NCI-H82 (cell line): ENCODE data around the gene TTC4.
A peak's percentile ranks its signal among the peaks of the same experiment; 100 is the strongest.

Source experiments
- DNase-seq: peaks from one replicate; lab custom pipeline; 2025; lab: John Stamatoyannopoulos, UW

TTC4 gene

DNA sequence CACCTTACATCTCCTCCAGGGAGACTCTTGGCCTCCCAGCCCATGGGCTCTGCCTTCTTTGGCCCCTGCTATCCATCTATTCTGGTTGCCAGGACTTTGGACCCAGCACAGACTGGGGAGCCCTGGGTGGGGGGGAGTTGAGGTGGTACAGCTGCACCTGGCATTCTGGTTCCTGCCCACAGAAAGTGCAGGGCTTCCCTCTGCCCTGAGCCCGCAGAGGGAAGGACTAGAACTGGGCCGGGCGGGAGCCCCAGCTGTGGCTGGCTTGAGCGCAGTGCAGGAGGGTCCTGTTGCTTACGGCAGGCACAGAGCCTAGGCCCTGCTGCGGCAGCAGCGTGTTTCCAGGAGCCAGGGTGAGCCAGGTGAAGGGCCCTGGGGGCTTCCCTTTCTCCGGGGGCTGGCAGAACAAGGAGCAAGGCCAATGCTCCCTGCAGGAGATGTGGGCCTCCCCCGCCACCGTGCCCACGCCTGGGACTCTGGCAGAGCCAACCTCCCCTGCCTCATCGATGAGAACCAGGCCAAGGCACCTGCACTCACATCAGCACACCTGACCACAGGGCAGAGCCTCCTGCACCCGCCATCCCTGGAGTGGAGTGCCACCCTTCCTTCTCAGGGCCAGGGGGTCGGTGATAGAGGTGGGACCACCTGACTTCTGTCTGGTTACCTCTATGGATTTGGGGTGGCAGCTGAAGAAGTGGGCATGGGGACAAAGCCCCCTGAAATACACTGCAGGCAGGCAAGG, 32.6 kb downstream of the TTC4 start:
- DNase-seq: no peak

DNA sequence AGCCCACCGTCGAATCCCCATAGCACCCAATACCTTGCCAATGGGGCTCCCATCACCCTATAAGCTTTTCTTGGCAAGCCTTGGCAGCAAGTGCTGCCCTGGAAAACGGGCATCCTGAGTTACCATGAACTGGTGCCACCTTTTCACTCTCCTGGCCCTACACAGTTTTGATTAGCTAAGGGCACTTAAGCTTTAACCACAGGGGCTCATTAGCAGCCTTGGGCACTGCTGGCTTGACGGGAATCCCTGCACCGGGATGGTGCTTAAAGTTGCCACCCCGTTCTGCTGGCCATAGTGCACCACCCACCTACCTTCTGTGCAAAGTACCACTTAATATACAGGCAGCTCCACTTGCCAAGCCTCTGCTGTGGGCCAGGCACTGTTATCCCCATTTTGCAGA, 34.9 kb downstream of the TTC4 start:
- DNase-seq: no peak

GRCh38 chr1:54751426-54751825, 35.8 kb downstream of the TTC4 start:
- DNase-seq: no peak

GRCh38 chr1:54754045-54754444, 38.4 kb downstream of the TTC4 start:
- DNase-seq: no peak

- DNase-seq: no peak
These were observed 39.0 kb downstream of the TTC4 start for GRCh38 chr1:54754486-54755285.

DNA sequence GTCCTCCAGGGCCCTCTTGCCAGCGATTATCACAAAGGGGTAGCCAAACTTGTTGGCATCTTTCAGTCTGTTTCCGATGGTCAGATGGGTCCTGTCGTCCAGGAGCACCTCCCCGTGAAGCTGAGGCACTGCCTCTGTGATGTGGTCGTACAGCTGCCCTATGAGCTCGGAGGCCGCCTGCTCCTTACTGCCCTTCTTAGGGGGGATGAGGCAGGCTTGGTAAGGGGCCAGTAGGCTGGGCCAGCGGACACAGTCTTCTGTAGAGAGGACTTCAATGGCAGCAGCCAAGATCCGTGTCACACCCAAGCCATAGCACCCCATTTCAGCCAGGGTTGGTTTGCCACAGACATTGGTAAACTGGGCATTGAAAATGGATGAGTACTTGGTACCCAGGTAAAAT, 42.2 kb downstream of the TTC4 start:
- DNase-seq: no peak

DNA sequence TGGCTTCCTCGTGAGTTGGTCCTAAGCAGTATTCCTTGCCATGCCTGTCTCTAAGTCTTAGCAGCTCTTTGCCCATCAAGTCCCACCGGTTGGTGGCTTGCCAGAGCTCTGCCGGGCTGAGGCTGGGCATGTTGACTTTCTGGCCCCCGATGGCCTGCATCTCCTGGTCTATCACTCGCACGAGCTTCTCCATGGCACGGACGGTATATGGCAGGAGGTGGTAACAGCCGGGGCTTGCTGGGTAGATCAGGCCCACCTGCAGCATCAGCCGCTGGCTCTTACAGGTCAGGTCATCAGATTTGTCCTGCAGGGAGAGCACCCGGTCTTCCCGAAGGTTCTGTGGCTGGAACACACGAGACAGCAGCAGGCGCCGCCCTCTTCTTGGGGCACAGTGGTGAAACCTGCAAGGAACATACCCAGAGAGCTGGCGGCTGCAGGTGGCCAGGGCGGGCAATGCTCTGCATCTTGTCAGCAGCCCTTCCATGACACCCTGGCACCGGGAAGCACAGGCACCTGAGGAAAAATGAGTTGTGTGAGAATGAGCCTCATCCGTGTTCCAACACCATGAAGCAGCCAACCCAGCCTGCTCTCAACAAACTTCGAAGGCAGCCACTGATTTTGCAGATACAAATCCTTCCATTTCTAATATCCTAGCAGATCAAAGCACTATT, 43.2 kb downstream of the TTC4 start:
- DNase-seq: no peak

DNA sequence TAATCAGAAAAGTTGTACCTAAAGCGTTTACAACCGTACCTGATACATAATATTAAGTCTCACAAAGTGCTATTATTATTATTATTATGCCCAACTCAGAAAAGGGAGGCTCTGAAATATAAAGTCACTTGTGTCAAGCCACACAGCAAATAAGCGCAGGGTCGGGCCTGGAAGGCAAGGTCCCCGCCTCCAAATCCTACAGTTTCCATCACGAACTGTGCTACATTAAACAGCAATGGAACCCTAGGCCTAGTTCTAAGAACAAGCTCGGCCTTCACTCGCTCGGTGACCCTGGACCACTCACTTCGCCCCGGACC, 48.1 kb downstream of the TTC4 start:
- no peak for DNase-seq

- peak; percentile 100 for DNase-seq
These were observed 48.7 kb downstream of the TTC4 start, which contains the start of gene PARS2 for GRCh38 chr1:54764133-54764921. PARS2 (minus strand) TSS chr1:54764523; CDS start chr1:54759161, 5,362 bp downstream.

DNA sequence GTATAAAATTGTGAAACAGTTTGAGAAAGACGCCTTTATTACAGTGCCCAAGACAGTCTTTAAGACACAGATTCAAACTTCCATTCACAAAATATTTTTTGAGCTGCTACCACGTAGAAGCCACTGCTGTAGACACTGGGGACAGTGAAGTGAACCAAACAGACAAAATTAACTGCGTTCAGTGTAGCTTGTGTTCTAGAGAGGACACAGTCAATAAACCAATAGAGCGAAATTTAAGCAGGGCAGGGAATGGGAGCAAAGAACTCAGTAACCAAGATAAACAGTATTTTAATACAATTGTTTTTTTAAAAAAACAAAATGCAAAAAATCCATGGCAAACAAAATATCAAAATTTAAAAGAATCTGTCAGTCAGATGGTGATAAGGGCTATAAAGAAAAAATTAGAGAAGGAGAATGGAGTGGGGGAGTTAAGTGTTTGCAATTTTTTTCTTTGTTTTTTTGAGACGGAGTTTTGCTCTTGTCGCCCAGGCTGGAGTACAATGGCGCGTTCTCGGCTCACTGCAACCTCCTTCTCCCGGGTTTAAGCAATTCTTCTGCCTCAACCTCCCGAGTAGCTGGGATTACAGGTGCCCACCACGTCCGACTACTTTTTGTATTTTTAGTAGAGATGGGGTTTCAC, 49.4 kb downstream of the TTC4 start:
- DNase-seq: no peak

DNA sequence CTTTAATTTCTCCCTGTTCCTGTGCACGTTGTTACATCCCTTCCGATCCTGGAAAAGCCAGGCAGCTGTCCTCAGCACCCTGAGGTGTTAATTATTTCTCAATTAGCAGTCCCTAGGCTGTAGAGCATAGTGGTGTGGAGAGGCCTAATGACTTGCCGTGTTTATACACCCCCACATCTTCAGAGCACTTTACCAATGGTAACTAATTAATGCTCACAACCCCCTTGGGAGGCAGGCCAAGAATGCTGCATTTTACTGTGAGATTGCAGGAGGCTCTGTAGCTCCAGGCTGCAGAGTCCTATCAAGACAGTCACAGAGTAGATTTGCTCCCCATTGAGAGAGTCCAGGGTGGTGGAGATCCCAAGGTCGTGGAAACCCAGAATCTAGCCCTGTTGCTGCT, 51.1 kb downstream of the TTC4 start:
- peak; percentile 16 for DNase-seq

DNA sequence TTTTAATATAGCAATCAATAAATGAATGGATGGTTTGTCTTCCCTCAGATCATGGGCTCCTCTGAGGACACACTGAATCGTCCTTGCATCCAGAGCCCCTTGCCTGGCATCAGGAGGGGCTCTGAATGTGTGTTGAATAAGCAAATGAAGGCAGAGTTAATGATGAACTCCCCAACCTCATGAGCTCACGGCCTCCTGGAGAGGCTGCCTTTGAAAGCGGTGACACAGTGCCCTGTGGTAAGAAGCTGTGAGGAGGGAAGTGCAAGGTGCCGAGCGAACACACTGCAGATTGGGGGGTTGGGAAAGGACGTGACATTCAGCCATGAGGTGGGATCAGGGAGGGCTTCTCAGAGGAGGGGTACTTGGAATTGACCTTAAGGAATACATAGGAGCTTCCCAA, 51.9 kb downstream of the TTC4 start:
- no peak for DNase-seq

DNA sequence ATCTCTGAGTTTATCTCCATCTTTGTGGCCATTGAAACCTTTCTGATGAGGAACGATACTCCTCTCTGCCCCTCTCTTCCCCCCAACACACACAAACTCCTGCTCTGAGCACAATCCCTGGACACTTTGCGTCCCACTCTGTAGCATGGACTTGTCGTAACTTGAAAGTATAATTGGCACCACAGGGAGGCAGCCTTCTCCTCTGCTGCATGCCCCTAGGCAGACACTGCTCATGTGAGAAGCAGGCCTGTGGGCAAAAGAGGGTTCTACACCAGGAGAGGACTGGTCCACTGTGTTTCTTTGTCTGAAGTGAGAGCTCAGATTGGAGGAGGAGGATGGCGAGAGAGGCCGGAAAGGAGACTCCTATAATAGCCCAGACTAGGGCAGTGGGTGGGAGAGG, 52.4 kb downstream of the TTC4 start:
- DNase-seq: peak; percentile 52

GRCh38 chr1:54772951-54773350, 57.3 kb downstream of the TTC4 start:
- DNase-seq: no peak

DNA sequence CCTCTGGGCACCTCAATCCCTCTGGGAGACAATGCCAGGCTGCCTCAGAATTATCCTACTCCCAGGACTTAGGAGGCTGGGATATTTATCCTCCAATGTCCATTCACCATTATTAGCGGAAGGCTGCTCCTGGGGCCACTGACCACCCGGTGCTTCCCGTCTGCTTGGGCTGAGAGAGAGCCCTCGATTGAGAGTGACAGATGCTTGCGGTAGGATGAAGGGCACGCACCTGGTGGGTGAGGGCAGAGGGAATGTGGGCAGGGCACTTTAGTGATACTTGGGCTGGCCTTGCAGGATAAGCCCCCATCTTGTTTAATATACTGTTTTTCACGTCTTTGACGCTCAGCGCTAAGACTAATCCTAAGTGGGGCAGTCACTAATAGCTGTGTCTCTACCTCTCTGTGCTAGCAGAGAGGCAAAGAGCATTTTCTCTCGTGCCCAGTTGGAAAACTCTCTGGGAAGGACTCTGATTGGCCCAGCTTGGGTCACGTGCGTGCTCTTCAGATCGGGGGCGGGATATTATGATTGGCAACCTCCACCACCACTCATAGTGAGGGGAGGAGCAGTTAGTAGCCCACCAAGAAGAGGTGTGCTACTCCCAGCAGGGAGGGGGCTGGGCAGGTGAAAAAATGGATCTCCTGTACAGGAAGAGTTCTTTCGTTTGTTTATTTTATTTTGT, 59.3 kb downstream of the TTC4 start:
- DNase-seq: peak; percentile 98

DNA sequence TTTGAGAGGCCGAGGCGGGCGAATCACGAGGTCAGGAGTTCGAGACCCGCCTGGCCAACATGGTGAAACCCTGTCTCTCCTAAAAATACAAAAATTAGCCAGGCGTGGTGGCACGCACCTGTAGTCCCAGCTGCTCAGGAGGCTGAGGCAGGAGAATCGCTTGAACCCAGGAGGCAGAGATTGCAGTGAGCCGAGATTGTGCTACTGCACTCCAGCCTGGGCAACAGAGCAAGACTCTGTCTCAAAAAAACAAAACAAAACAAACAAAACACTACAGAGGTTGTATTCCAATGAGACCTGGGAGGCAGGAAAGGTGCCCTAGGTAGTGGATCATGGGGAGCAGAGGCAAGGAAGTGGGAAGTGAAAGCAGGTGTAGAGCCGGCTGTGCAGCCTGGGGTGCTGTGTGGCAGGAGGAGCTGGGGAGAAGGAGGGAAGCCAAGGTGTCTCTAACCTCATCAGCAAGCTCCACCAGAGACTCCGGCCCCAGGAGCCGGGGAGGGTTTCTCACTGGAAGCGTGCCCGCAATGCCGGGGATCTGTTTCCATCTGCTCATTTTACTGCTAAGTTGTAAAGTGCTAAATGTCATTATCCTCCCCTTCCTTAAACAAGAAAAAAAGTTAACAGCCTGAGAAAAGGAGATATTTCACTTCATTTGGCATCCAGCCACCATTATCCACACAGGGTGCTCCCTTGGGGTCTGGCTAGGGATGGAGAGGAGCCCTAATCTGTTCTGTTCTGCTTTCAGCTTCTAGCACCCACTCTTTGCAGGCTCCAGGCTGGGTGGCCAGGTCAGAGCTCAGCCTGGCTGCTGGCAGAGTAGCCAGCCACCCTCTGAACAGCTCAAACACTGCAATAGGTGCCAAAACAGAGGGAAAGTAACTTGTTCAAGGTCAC, 60.4 kb downstream of the TTC4 start:
- peak; percentile 64 for DNase-seq

DNA sequence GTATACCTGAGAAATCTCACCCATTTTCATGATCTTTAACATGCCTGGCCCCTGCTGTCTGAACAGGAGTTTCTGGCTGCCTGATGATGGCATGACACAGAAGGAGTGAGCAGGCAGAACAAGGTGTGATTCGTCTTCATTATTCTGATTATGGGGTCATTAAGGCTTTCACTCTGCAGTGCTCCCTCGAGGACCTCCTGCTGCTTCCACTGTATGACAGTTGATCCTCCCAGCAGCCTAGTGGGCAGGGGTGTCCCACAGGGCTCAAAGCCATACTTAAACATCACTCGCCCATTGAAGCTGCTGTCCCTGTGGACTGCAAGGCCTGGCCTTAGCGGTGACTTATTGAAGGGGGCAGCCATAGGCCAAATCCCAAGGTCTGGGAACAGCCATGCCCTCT, 61.4 kb downstream of the TTC4 start:
- no peak for DNase-seq

DNA sequence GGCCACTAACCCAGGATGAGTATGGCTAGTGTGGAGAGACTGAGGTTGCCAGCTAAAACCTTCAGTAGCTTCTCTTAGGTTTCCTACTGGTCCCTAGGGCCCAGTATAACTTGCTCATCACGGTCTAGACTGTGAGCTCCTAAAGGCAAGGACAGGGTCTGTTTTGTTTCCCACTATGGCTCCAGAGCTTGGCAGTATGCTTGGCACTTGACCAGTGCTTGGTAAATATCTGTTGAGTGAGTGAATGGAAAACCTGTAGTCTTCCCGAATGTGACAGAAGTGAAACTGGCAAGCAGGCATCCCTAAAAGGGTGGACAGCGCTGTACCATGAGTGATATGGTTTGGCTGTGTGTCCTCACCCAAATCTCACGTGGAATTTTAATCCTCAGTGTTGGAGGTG, 61.8 kb downstream of the TTC4 start:
- DNase-seq: no peak

DNA sequence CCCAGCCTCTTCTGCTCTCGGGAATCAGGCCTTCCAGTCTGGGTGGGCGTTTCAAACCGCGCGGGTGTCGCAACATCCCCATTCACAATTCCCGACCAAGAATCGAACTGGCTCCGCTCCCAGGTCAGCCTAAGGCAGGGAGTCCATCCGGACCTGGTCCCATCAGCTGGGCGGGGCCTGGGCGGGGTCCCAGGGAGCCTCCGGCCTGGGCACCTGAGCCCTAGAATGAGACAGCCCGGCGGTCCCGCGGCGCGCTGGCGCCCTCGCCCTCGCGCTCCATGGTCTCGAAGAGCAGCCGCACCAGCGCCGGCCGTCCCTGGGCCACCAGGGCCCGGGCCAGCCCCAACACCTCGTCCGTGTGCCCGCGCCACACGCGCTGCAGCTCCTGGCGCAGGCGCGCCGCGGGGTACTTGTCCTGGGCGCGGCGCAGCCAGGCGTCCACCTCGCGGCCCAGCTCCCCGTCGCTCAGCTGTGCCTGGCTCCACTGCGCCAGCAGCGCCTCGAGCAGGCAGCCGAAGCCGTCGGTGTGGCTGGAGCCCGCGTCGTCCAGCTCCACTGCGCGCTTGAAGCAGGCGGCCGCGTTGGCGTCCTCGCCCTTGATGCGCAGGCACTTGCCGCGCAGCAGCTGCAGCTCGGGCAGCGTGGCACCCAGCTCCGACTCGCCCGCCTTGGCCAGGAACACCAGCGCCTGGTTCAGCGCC, 65.5 kb downstream of the TTC4 start:
- DNase-seq: no peak

DNA sequence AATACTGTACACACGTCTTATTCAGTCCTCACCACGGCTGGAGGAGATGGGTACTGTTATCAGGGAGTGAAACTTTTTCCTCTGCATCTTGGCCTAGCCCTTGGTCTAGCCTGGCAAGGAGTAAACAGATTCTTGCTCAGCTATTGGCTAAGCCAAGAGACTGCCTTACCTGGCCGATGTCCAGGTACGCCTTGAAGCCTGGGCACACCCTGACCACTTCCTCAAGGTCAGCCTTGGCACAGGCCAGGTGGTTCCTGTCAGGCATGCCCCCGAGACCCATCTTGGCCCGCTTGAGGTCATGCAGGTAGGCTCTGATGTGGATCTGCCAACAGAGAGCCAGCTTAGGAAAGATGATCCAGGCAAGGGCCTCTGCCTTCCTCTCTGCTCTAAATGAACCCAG, 66.5 kb downstream of the TTC4 start:
- no peak for DNase-seq
